Endothelial cell of umbilical vein (primary cell): Measurements from ENCODE around the gene PLCXD1.
"Not testable (repeated sequence)": the region's sequence is repeated elsewhere in the genome, so short reads cannot be mapped to it uniquely, and the experiment has no call there.

Experiments
- CTCF ChIP-seq, 2 donors: IDR thresholded peaks; 1 replicate in 1 of 2; 2 replicates in 1 of 2; pipeline ENCODE4 v1.5.1; 2011; ENCODE audit warnings: low read length in 2 of 2, mild to moderate bottlenecking in 2 of 2, moderate library complexity in 2 of 2, control low read depth in 1 of 2, inconsistent platforms in 1 of 2, low read depth in 1 of 2; ENCODE audit not compliant: insufficient read depth in 1 of 2; ENCODE audit errors: extremely low read depth in 1 of 2
- EZH2 ChIP-seq: IDR thresholded peaks from 2 replicates; pipeline ENCODE4 v1.6.1; 2012; ENCODE audit warnings: borderline replicate concordance, low read depth, mild to moderate bottlenecking, moderate library complexity, low read length, inconsistent platforms; ENCODE audit not compliant: severe bottlenecking
- FOS ChIP-seq: IDR thresholded peaks from 2 replicates; pipeline ENCODE4 v1.6.1; 2011; ENCODE audit warnings: mild to moderate bottlenecking, low read length, moderate library complexity, borderline replicate concordance; ENCODE audit not compliant: insufficient read depth
- GATA2 ChIP-seq: IDR thresholded peaks from 2 replicates; pipeline ENCODE4 v1.7.0; 2011; ENCODE audit warnings: low read depth, mild to moderate bottlenecking, moderate library complexity, mixed read lengths, low read length; ENCODE audit not compliant: insufficient read length, insufficient read depth
- JUN ChIP-seq: IDR thresholded peaks from 2 replicates; pipeline ENCODE4 v1.6.1; 2011; ENCODE audit warnings: borderline replicate concordance, low read depth; ENCODE audit not compliant: insufficient read length, insufficient read depth
- MAX ChIP-seq: IDR thresholded peaks from 2 replicates; pipeline ENCODE4 v1.6.1; 2011; ENCODE audit not compliant: insufficient read depth, insufficient read length
- MYC ChIP-seq: IDR thresholded peaks from one replicate; pipeline ENCODE4 v1.6.1; 2011; ENCODE audit warnings: mild to moderate bottlenecking, low read depth, low read length
- POLR2A ChIP-seq: IDR thresholded peaks from 2 replicates; pipeline ENCODE4 v1.6.1; 2012; ENCODE audit warnings: low read depth, mild to moderate bottlenecking, control low read depth, low read length
- POLR2AphosphoS5 ChIP-seq: IDR thresholded peaks from 2 replicates; pipeline ENCODE4 v1.6.1; 2012; ENCODE audit warnings: low read depth, mild to moderate bottlenecking, control low read depth, low read length, moderate library complexity; ENCODE audit not compliant: insufficient read depth

- TF ChIP-seq EZH2; CTCF (IDR thresholded peaks at IDR 0.05; ENCODE audit: extremely low read depth in 1 of 2, insufficient read depth in 1 of 2, low read depth in 1 of 2, low read length in 2 of 2); MAX; POLR2AphosphoS5; POLR2A; JUN; FOS; GATA2; MYC: not testable (repeated sequence)
Measured at GRCh38 chrX:236201-236600, 45.0 kb upstream of the PLCXD1 start.
